GM19395 (cell line): ENCODE results near the gene TRPV4.
A peak's percentile ranks its signal among the peaks of the same experiment; 100 is the strongest.
"Not testable (repeated sequence)": the region's sequence is repeated elsewhere in the genome, so short reads cannot be mapped to it uniquely, and the experiment has no call there.

Source experiments
- ATAC-seq: cut with Tn5 transposase; IDR thresholded peaks from one replicate; pipeline ENCODE4 v1.9.1; 2021; ENCODE audit warnings: mild to moderate bottlenecking, moderate library complexity; ENCODE audit not compliant: unreplicated experiment

Gene TRPV4

DNA sequence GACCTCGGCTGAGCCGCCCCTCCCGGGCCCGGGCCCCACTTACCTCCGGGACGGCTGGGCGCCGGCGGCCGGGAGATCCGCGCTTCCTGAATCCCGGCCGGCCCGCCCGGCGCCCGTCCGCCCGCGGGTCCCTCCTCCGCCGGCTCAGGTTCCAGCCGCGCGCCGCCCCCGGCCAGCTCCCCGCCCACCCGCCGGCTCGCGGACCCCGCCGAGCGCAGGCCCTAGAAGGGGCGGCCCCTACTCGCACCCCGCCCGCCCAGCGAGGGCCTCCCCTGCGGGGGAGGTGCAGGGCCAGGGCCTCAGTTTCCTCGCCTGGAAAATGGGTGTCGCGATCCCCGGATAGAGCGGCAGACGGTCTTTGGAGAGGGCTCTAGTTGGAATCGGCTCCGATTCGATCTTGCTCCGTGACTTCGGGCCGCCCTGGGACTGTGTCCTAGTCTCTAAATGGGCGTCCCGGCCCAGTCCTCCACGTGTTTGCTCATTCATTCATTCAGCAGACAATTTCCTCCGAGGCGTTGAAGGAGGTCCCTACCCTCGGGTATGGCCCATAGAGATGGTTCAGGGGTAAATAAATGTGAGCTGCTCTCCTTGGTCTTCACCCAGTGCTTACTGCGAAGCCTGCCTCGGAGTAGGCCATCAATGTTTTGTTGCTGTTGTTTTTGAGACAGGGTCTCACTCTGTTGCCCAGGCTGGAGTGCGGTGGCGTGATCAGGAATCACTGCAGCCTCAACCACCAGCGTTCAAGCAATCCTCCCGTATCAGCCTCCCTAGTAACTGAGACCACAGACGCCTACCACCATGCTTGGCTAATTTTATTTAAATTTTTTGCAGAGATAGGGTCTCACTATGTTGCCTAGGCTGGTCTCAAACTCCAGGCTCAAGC lies at the start of gene TRPV4:
TSS of gene TRPV4 (minus strand) at position 92 of the 883 bp plus-strand sequence. CDS start 18,602 bp downstream, outside the sequence.
- ATAC-seq = no peak

GRCh38 chr12:109881752-109882151 lies 48.6 kb upstream of the TRPV4 start:
- ATAC-seq = no peak

DNA sequence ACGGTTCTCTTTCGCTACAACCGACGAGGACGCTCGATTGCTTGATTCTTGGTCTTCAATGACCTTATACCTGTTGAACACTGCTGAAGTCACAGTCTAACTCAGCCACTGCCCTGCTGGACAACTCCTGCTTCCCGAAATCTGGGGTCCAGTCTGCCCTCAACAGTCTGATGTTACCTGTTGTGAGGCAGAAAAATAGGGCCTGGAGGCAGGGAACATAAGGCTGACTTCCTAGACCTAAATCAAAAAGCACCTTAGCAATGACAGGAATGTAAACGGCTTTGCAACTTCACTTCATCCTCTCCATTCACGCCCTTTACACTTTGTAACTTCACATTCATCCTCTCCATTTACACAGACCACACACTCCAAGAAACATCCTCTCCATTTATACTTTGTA lies 47.7 kb upstream of the TRPV4 start:
- no peak for ATAC-seq

DNA sequence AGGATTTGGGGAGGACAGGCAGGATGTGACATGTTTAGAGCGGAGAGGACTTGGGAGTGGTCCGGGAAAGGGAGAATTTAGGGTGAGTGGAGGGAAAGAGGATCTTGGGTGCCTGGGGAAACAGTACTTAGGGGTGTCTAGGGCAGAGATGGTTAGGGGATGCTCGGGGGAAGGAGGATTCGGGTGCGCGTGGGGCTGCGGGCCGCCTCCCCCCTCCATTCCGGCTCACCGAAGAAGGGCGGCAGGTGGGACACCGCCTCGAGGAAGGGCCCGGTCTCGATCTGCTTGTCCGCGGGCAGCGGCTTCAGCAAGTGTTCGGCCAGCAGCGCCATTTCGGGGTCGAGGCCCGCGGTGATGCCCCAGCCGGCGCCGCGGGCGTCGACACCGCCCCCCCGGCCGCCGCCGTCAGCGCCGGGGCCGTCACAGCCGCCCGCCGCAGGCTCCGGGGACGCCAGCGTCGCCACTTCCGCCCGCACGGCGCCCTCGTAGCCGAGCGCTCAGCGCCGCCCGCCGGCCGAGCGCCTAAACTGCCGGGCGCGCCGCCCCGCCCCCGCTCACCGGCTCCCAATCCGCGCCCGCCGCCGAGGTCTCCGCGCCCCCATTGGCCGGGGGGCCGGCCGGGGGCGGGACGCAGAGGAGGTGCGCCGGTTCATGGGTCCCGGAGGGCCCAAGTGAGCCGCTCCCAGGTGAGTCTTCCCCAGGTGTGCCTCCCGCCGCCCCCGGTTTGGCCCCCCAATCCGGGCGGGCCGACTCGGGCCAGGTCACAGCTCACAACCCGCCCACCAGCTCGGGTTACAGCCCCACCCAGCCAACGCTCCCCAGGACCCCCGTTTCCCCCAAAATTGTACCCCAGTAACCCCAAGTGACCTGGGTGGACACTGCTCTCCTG lies 47.1 kb upstream of the TRPV4 start, which contains the start of gene GLTP:
TSS of gene GLTP (minus strand) at position 499 of the 889 bp plus-strand sequence. CDS start at position 332, 167 bp downstream.
- ATAC-seq = peak; percentile 92

- no peak for ATAC-seq
These were observed 46.3 kb upstream of the TRPV4 start for GRCh38 chr12:109879351-109880042.

DNA sequence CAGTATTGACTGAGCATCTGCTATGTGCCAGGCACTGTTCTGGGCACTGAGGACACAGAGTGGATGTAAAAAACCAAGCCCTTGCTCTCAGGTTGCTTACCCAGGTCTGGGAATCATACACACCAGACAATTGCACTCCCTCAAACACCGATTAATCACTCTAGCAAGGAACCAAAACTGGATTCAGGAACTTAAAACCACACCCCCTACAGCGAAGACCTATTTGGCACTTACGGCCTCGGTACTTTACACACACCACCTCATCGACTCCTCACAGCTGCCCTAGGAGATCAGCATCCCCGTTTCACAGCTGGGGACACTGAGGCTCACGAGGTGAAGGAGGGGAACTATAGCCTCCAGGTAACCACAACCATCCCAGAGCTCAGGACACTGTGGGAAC lies 45.6 kb upstream of the TRPV4 start:
- ATAC-seq = no peak

DNA sequence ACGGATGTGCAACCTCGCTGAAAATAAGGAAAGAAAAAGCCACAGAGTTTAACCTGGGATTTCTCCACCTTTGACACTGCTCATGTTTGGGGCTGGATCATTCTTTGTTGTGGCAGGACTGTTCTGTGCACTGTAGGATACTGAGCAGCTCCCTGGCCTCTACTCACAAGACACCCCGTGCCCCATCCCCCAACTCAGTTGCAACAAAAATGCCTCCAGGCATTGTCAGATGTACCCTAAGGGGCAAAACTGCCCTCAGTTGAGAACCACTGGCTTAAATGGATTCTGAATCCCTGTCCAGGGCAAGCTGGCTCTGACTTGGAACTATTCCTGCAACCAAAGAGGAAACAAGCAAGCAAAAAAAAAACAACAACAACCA lies 45.0 kb upstream of the TRPV4 start:
- no peak for ATAC-seq

GRCh38 chr12:109877504-109878246 lies 44.5 kb upstream of the TRPV4 start:
- ATAC-seq = no peak

GRCh38 chr12:109876406-109876805 lies 43.2 kb upstream of the TRPV4 start:
- no peak for ATAC-seq

DNA sequence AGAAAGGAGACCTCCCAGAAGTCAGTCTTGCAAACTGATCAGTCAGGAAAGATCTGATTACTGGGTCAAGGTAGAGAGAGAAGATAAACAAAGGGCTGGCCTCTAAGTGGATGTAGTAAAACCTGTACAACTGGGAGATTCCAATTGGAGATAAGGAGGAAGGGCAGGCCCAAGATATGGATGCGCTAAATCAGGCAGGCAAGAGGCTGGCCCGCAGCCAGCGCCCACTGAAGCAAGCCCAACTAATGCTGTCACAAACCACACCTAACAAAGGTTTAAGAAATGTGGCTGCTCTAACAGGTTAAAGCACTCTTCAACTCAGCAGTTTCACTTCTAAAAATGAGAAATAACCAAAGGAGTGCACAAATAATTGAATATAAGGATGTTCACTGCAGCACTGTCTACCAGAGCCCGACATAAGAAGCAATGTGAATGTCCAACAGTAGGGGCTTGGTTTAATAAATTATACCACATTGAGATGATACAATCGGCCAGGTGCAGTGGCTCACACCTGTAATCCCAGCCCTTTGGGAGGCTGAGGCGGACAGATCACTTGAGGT lies 42.5 kb upstream of the TRPV4 start:
- no peak for ATAC-seq

- ATAC-seq = no peak
These were observed 40.5 kb upstream of the TRPV4 start for GRCh38 chr12:109873653-109874052.

GRCh38 chr12:109871668-109872314 lies 38.6 kb upstream of the TRPV4 start:
- no peak for ATAC-seq

GRCh38 chr12:109870648-109871047 lies 37.5 kb upstream of the TRPV4 start:
- ATAC-seq = no peak

GRCh38 chr12:109868182-109869051 lies 35.2 kb upstream of the TRPV4 start:
- ATAC-seq = no peak

GRCh38 chr12:109864916-109865315 lies 31.7 kb upstream of the TRPV4 start:
- no peak for ATAC-seq

GRCh38 chr12:109863847-109864712 lies 30.9 kb upstream of the TRPV4 start:
- ATAC-seq = no peak

DNA sequence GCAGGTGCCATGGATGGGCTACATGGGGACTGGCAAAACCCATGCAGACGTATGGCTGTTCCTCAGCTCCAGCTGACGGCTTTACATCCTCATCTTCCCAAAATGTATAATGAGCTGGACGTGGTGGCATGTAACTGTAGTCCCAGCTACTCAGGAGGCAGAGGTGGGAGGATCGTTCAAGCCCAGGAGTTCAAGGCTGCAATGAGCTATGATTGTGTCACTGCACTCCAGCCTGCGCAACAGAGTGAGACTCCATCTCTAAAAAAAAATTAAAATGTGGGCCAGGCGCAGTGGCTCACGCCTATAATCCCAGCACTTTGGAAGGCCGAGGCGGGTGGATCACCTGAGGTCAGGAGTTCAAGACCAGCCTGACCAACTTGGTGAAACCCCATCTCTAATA lies 29.3 kb upstream of the TRPV4 start:
- not testable (repeated sequence) for ATAC-seq
